ENCODE data around the gene FYN.
"Not testable (repeated sequence)": the region's sequence is repeated elsewhere in the genome, so short reads cannot be mapped to it uniquely, and the experiment has no call there.

The FYN gene

DNA sequence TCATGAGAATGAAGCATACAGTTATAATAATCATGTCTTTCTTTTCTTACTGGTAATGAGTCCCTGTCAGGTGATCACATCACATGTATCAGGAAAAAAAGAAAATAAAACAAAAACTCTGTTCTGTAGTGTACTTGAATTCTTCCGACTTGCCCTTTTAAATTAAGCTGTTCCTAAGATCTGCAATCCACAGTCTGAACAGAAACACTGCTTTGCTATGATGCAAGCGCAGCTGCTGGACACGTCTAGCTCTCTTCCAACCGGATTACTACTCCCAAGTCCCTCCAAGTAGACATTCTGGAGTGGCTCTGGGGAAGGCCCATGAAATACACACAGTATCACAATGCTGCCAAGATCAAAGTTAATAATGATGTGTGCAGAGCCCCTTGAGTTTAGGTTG lies 83.7 kb downstream of the FYN start:
- no peak for DNase-seq (ENCODE audit: low read depth in 2 of 2)

DNA sequence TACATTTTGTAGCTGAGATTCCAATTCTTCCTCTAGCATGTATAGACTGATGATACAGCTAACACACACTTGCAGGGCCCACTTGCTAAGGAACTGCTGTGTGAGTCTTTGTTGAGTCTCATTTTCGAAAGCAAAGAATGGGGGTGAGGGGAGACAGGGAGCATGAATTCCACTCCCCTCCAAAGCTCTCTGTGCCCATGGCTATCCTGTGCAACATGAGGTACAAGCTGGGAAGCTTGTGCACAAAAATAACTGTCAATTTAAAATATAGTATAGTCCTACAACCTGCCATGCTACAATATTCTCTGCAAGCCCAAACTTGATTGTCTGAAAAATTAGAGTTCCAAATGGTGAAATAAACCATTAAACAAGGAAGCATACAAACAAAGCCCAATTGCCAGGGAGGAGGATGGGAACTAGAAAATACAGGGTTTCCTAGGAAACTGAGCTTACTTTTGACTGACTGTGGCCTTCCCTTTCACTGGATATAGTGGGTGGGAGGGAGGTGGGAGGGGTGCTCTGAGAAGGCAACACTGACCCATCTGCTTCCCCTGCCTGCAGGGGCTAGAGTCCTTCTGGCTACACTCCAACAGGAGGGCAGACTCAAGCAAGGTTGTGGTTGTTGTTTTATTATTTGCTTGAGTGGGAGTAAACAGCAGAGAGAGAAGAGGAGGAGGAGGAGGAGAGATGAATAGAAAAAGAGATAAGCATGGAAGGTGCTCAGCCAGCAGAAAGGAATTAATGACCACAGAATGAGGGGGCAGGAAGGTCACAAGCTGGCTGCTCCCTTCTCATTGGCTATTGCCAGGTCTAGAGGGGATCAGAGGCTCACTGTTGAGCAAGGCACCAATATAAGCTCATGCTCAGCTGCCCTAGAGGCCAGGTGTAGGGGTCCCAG lies 84.6 kb downstream of the FYN start:
- no peak for DNase-seq (ENCODE audit: low read depth in 2 of 2)

DNA sequence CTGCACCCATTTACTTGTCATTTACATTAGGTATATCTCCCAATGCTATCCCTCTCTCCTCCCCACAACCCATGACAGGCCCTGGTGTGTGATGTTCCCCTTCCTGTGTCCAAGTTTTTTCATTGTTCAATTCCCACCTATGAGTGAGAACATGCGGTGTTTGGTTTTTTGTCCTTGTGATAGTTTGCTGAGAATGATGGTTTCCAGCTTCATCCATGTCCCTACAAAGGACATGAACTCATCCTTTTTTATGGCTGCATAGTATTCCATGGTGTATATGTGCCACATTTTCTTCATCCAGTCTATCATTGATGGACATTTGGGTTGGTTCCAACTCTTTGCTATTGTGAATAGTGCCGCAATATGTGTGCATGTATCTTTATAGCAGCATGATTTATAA lies 87.1 kb downstream of the FYN start:
- not testable (repeated sequence) for DNase-seq (ENCODE audit: low read depth in 2 of 2)

DNA sequence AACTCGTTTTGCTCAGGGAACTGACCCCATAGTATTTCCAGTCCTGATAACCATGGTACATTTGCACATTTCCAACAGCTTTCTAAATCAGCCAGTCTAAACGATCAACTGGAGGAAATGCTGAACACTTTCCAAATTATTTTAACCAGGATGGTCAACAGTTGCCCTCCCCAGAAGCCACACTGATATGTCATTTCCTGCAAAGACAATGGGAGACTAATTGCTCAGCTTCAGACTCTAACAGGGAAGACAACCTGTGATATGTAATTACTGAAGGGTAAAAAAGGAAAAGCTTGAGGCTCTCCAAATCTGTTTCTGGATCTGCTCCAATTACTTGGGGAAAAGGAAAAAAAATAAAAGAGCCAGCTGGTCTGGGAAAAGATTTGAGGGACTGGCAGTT lies 88.8 kb downstream of the FYN start:
- no peak for DNase-seq (ENCODE audit: low read depth in 2 of 2)

DNA sequence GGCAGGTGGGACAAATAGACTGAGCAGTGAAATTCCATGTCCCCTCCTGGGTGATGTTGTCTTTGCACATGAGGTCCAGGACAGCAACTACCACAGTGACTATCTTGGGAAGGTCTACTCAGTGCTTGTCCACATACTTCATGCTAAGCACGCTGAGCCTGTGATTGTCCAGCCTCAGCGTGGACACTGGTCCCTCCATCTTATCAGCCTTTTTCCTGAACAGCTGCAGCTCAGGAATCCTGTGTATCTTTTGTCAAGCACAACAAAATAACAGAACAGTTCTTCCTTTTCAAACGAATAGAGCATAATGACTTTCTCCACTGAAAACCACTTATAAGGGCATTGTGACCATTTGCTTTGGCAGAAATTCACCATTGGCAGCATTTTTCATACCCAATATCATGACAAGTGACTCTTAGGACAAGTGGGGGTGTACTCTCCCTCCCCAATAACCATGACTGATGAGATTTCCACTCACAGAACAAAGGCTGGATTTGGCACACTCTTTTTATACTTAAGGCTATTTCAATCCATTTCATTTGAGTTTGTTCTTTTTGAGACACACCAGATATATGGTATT lies 90.3 kb downstream of the FYN start:
- no peak for DNase-seq (ENCODE audit: low read depth in 2 of 2)

DNA sequence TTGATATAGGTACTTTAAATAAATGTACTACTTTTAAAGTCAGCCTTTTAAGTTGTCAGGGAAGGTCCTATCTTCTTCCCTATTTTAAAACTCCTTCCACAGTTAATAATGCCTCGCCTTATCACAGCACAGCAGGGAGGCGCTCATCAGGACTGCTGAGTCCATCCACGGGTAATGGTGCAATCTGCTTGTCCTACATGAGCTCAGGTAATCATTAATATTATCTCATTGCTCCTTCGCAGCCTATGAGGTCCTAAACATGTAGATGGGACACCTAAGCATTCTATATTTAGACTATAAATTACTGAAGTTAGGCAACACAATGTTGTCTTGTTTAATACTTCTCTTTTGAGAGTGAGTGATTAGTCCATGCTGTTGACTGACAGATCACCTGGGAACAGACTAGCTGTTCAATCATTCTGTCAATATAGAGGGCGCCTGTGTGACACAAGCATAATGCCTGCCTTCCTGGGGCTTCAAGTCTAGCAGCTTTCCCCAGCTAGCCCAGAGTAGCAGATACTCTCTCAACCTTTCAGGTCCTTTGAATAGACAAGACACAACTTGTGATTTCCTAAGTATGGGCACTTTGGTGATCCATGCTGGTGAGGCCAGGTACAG lies 91.0 kb downstream of the FYN start:
- no peak for DNase-seq (ENCODE audit: low read depth in 2 of 2)

DNA sequence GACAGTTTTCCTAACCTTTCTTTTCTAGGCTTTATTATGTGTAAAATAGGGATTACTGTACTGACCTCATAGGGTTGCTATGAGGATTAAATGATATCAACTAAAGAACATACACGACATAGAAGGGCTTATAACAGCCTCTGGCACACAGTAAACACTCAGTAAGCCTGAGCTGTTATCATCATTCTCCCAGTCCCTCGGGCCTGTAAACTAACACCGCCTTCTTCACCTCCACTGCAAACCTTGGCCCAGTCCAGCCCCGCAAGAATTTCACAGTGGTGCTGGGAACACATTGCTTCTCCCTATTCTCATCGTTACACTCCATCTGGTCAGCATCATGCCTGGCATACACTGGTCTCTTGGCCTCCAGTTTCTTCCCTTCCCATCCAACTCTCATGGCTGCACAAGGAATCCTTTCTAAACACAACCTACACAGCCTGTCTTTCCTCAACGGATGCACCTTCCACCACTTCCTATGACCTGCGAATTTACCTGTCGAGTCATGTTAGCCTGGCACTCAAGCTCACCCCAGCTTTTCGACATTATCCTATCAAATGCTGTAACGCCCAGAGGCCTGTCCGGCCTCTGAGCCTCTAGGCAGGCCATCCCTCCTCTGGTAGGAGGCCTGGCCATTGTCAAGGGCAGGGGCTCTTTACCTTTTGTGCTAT lies 92.1 kb downstream of the FYN start:
- no peak for DNase-seq (ENCODE audit: low read depth in 2 of 2)

DNA sequence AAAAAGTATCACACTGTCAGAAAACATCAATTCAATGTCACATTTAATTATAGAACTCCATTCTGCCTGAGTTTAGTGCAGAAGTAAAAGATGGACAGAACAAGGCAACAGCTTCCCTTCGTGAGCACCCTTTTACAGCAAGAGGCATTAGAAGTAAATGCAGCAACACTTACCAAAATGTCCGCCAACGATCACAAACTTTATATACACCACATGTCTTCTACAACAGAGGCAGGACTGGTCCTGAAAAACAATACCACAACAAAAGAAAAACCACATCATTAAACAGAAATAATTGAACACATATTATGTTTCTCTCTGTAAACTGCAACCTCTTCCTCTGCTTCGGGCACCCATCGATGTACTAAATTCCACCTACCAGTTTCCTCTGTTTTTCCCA lies 92.9 kb downstream of the FYN start:
- no peak for DNase-seq (ENCODE audit: low read depth in 2 of 2)

DNA sequence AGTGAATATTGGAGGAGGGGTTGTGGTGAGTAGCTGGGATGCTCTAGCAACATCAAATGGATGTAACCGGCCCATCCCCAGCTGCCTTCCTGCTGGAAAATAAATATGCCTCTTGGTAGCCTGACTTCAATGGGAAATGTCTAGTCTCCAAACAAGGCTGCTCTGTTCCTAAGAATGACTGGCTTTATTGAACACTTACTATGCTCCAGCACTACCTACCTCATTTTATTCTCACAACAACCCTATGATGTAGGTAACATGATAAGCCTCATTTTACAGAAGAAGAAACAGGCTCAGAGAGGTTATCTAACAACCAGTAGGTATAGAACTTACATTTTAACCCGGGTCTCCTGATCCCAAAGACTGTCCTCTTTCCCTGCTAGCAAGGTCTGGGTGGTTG lies 93.6 kb downstream of the FYN start:
- DNase-seq (ENCODE audit: low read depth in 2 of 2): no peak

DNA sequence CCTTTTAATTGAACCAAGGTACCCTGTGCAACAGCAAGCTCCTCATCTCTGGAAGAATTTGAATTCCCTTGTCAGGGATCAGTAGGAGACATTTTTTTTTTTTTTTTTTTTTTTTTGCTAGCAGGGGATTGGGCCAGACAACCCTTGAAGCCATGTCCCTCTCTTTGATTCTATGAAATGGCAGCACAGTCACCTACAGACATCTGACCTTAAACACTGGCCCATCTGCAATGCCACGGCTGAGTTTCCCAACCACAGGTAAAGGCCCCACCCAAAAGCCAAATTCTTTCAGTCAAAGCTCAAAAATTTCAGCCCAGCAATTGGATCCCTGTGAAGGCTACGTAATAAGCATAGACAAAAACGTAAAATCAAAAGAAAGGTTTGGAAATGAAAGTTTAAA lies 94.2 kb downstream of the FYN start:
- DNase-seq (ENCODE audit: low read depth in 2 of 2): no peak

DNA sequence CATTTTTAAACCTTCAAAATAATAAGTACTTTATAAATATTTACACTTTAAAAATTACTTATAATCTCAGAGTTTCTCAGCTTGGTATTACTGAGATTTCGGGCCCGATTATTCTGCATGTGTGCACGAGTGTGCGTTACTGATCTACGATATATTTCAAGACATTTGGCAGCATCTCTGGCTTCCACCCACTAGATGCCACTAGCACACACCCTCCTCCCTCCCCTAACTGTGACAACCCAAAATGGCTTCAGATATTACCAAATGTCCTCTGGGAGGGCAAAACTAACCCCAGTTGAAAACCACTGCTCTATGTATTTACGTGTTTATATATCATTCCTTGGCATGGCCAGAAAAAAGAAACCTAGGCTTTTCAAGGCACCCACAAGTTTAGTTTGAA lies 95.9 kb downstream of the FYN start:
- DNase-seq (ENCODE audit: low read depth in 2 of 2): no peak

DNA sequence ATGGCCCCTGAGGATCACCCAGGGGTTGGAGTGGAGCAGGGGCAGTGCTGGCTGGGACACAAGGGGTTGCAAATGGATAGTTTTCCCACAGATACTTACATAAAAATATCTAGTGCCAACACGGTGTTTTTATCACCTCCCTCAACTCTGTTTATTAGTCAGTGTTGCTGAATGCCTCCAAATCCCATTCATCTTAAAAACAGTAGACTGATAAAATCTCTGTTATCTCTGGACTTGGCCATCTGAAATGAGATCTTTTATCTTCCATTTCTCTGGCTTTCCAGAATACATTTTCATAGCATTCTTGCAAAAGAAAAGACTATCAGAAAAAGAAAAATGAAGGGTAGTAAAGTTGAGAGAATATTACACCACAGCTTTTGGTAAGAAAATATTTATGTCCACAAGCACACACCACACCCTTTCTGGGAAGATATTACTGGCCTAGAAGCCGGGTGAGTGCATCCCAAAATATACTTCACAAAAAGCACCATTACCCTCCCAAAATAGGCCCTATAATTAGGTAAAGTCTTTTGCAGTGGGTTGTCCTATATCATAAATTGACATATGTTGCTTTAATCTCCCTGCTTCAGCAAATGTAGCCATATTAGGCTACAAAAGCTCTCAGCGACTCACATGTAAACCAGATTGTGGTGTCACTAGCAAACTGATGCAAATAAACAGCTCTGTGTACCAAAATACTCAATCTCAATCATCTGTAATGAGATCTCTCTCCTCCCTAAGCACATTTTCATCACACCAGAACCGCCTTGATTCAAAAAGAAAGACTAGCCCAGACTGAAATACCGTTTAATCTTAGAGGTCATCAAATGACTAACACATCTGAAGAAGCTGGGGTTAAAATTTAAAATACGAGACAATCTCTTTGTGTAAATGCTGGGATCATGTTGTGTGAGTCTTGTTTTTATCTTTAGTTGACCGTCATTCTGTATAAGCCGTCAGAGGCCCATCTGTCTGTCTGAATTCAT lies 96.7 kb downstream of the FYN start:
- DNase-seq (ENCODE audit: low read depth in 2 of 2): no peak

DNA sequence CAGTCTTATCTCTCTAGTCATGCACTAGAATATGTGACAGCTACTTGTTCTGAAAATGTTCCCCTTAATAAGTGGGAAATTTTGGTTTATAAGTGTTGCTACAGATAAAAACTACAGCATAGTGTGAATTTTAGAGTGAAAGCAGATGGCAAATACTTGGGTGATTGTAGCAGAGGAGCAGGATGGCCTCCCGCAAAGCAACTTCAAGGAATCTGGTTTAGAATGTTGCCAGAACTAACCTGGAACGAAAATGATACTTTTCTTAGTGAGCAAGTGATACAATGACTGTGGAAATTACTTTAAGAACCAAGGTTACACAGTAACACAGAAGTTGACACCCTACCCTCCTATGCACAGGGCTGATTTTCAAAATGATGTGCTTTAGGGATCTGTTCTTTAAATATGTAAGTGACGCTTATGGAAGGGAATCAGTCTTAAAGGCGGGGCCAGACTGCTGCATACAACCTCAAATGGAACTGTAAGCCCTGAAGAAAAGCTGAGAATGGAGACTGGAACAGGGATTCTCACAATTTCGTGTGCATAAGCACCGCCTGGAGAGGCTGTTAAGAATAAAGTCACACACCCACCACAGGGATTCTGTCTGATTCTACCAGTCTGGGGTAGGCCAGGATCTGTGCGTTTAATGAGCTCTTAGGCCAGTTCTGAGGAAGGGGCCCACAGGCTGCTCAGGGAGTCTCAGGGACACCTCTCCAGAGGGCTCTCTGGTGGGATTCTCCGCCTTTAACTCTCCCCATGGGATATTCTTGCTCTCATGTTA lies 97.9 kb downstream of the FYN start:
- no peak for DNase-seq (ENCODE audit: low read depth in 2 of 2)

DNA sequence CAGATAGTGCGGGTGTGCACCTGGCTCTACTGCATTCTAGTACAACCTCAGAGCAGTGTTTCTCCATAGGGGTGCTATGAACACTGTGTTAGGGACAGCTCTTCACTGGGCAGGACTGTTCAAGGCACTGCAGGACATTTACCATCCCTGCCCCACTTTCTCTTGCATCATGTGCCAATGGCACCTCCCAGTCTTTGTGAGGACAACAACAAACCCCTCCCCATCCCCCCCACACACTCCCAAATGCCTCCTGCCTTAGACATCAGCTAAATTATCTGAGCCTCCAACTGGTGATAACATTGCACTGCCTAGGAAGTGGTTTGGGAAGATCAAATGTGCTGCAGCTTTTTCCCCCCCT lies 98.9 kb downstream of the FYN start:
- DNase-seq (ENCODE audit: low read depth in 2 of 2): no peak

DNA sequence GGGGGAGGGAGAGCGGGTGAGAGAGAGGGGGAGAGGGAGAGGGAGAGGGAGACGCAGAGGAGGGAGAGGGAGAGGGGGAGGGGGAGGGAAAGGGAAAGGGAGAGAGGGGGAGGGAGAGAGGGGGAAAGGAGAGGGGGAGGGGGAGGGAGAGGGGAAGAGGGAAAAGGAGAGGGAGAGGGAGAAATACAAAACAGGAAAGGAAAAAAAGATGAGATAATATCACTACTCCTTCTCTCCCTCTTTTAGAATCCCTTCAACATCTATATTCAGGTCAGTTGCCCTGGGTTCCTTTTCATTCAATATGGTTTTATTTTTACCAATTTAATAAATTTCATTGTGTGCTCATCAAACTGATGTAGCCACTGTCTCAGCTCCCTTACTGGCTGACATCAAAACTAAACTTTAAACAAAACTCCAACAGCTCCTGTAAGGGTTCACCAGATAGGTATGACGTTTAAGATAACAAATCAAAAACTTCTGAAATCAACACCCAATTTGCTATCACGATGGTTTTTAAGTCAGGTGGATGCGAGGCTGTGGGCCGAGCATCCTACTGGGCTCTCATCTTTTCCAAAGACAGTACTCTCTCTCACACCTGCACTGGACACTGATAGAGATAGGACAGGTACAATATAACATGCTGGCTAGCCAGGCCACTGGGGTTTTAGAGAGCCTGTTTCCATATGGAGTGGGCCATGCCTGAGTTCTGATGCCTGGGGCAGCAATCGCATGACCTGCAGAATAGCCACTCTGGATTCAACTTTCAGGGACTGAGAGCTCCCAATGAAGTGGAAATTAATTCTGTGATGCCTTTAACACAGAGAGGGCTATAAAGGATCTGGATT lies 99.5 kb downstream of the FYN start:
- no peak for DNase-seq (ENCODE audit: low read depth in 2 of 2)

DNA sequence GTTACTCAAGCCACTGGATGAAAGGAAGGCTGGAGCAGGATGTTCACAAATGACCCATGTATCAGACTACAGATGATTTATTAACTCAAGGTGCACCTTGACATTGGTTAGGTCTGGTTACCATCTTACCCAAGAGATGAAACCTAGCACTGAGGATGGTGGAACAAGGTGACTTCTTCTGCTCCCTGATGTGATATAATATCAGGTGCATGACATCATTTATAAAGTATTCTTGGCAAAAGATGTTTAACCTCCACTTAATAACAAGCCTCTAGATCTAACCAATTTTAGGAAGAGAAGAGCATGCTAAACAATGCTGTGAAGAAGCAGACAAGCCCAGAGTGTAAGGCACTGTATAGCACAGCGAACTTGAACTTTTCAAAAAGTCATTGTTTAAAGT lies 100.9 kb downstream of the FYN start:
- no peak for DNase-seq (ENCODE audit: low read depth in 2 of 2)

DNA sequence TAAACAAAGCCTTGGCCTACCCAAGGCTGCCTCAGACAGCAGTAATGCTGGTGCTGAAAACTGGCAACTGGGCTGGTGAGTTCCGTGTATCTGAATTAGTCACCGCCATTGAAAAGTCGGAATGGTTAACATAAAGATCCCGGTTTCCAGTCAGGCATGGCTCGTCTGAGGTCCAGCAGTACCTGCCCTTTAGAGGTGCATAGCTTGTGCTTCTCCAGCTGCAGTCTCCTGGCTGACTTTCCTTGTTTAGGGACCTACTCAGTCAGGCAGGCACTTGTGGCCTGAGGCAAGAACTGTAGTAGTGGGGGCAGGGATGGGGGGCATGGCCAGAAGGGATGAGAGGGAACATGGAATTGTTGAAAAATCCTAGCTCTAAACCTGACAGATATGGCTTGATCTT lies 101.6 kb downstream of the FYN start:
- DNase-seq (ENCODE audit: low read depth in 2 of 2): no peak

DNA sequence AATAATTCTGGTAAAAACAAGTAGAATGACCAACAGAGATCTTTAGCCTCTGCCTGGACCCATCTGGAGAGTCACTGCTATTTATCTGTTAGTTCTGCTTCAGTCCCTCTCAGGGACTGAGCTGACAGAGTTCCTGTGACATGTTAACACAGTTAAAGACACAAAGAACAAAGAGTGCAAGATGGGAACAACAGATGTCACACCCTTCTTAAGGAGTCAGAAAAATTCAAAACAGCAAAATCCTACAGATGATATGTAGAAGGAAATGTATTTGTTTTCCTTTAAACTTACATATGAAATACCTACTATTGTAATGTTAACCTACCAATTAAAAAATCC lies 102.2 kb downstream of the FYN start:
- no peak for DNase-seq (ENCODE audit: low read depth in 2 of 2)

DNA sequence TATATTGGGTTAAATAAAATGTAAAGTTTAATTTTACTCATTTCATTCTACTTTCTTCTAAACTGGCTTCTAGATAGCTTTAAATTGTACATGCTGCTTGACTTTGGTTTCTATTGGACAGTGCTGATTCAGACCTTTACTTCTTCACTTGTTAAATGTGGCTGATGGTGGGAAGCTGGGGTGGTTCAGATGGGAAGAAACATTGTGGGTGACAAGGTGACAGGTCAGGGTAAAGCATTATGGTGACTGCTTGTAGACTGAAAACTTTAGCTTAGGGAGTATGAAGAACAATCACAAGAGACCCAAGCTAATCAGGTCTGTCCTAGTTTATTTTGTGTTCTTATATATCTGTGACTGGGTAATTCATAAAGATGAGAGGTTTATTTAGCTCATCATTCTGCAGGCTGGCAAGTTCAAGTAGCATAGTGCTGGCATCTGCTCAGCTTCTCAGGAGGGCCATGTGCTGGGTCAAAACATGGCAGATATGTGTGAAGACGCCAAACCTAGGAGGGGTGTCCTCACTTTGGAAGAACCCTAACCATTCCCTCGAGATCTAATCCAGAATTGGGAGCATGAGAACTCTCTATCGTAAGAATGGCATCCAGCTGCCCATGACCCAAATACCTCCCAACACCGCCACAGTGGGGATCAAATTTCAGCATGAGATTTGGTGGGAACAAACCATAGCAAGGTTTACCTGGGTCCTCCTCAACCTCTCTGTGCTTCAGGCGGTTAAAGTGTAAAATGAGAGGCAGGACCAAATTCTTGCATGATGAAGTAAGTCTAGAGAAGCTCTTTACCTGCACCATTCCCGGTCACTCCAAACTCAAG lies 102.8 kb downstream of the FYN start:
- DNase-seq (ENCODE audit: low read depth in 2 of 2): no peak
